Measurements from ENCODE around the gene TRA2A.

Gene TRA2A

GRCh38 chr7:23469150-23469960, 62.4 kb downstream of the TRA2A start:
- DNase-seq: no peak

- no peak for DNase-seq
These were observed 63.1 kb downstream of the TRA2A start for GRCh38 chr7:23468526-23469149.

- DNase-seq: no peak
These were observed 63.8 kb downstream of the TRA2A start for GRCh38 chr7:23467806-23468525.

GRCh38 chr7:23467291-23467805, 64.4 kb downstream of the TRA2A start:
- DNase-seq: no peak

- no peak for DNase-seq
These were observed 68.9 kb downstream of the TRA2A start for GRCh38 chr7:23462846-23463245.

GRCh38 chr7:23458044-23458443, 73.7 kb downstream of the TRA2A start:
- no peak for DNase-seq

GRCh38 chr7:23456093-23456492, 75.7 kb downstream of the TRA2A start:
- no peak for DNase-seq

- no peak for DNase-seq
These were observed 76.8 kb downstream of the TRA2A start for GRCh38 chr7:23454881-23455526.
